ENCODE results near the gene RANGRF.

The RANGRF gene

DNA sequence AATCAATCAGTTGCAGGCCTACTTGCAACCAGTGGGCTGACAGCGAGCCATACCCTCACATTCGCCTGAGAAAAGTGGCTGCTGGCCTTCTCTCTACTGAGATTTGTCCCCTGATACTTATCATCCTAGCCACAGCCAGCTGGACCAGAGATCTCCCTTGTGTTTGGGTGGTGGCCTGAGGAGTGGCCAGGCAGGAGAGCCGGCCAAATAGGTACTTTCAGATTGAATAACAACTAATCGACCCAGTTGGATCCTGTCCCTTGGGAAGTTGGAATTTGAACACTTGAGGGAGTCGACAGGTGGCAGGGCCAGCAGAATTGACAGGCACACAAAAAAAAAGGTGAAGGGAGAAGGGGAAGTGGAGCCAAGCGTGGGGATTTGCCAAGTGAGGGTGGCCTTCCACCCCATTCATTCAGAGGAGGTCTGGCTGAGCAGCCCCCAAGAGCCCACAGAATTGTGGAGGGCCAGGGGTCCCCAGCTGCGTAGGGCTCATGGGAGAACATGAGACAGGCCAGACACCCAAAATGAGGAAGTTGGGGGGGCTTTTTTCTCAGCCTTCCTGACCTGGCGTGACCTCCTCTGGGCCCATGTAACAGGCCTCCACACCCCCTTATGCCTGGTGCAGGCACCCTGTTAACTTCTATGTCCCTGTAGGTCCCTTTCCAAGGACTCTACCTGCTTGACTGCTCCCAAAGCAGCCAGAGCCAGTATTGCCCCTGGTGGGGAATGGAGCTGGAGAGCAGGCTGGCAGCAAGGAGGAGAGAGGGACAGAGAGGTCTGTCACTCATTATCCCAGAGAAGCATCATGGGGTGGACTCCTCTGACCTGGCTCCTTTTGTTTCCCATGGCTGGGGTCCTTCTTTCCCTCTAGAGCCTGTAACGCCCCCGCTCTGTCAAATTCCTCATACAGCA is 2.9 kb upstream of the RANGRF start:
- TF ChIP-seq EZH2phosphoT487 (IDR thresholded peaks at IDR 0.05; ENCODE audit: low read length): no peak
- no peak for TF ChIP-seq EZH2 (optimal IDR thresholded peaks at IDR 0.05; ENCODE audit: low read depth, low read length)
- TF ChIP-seq, protein P1, sequence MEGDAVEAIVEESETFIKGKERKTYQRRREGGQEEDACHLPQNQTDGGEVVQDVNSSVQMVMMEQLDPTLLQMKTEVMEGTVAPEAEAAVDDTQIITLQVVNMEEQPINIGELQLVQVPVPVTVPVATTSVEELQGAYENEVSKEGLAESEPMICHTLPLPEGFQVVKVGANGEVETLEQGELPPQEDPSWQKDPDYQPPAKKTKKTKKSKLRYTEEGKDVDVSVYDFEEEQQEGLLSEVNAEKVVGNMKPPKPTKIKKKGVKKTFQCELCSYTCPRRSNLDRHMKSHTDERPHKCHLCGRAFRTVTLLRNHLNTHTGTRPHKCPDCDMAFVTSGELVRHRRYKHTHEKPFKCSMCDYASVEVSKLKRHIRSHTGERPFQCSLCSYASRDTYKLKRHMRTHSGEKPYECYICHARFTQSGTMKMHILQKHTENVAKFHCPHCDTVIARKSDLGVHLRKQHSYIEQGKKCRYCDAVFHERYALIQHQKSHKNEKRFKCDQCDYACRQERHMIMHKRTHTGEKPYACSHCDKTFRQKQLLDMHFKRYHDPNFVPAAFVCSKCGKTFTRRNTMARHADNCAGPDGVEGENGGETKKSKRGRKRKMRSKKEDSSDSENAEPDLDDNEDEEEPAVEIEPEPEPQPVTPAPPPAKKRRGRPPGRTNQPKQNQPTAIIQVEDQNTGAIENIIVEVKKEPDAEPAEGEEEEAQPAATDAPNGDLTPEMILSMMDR (IDR thresholded peaks at IDR 0.05; ENCODE audit: low read length): no peak
- H3K27ac ChIP-seq (ENCODE audit: low read length): no peak overlapping the region
- H3K4me2 ChIP-seq (ENCODE audit: low read depth, low read length): no peak overlapping the region
- no peaks in the 10 kb centered on the region for H4K20me1 ChIP-seq (ENCODE audit: insufficient read depth, low read length)
- no peak overlapping the region for H3K9ac ChIP-seq (ENCODE audit: low read length)
- peaks cover 8% of the 10 kb centered on the region for H3K79me2 ChIP-seq (ENCODE audit: low read length)
- H3K4me1 ChIP-seq (ENCODE audit: low read length): no peaks in the 10 kb centered on the region
- no peaks in the 10 kb centered on the region for H3K9me3 ChIP-seq (replicated peaks; ENCODE audit: insufficient read depth, low read length)
- no peaks in the 10 kb centered on the region for H3F3A ChIP-seq (ENCODE audit: insufficient read depth, low read length)
- no peaks in the 10 kb centered on the region for H3K9me2 ChIP-seq (replicated peaks; ENCODE audit: insufficient read depth, low read length)
- no peaks in the 10 kb centered on the region for H3K36me3 ChIP-seq (replicated peaks; ENCODE audit: insufficient read depth, low read length)
- no peak overlapping the region for H2AFZ ChIP-seq (ENCODE audit: low read length)
- DNase-seq: no peak
- H3K27me3 ChIP-seq (replicated peaks; ENCODE audit: insufficient read depth, low read length): no peaks in the 10 kb centered on the region
- no peak overlapping the region for H3K4me3 ChIP-seq (ENCODE audit: low read length)

DNA sequence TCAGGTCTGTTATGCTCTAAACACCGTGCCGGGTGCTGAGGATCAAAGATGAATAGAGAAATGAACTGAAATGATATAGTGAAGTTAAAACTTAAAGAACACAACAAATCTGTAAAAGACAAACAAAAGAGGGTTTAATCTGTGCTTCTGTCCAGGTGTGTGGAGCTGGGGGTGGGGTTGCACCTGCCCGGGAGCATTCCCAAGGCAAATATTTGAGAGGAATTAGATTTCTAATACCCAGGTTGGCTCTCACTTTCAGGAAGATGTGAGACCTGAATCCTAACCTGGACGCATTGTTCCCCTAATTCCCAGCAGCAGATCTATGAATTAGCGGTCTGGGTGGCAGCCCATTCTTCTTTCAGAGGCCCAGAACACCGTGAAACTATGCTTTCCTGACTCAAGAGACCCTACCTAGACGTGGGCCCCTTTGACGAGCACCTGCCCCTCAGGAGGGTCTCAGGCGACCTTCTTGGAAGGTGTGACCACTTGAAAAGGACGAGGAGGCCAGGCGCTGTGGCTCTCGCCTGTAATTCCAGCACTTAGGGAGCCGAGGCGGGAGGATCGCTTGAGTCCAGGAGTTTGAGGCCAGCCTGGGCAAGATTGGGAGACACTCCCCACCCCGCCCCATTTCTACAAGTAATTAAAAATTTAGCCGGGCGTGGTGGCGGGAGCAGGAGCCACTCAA is 677 bp upstream of the RANGRF start:
- Histone ChIP-seq H2AFZ (ENCODE audit: low read length) (peak overlapping the region; percentile 99), H3K9me2 (replicated peaks; ENCODE audit: insufficient read depth, low read length) (no peaks in the 10 kb centered on the region), H3K79me2 (ENCODE audit: low read length) (peaks cover 8% of the 10 kb centered on the region), H3K4me3 (ENCODE audit: low read length) (peak overlapping the region; percentile 86), H3K9me3 (replicated peaks; ENCODE audit: insufficient read depth, low read length) (no peaks in the 10 kb centered on the region), H4K20me1 (ENCODE audit: insufficient read depth, low read length) (no peaks in the 10 kb centered on the region), H3K27me3 (replicated peaks; ENCODE audit: insufficient read depth, low read length) (no peaks in the 10 kb centered on the region), H3K4me1 (ENCODE audit: low read length) (no peaks in the 10 kb centered on the region), H3K9ac (ENCODE audit: low read length) (peak overlapping the region; percentile 79), H3K4me2 (ENCODE audit: low read depth, low read length) (peak overlapping the region; percentile 93), H3K36me3 (replicated peaks; ENCODE audit: insufficient read depth, low read length) (no peaks in the 10 kb centered on the region), H3F3A (ENCODE audit: insufficient read depth, low read length) (no peaks in the 10 kb centered on the region), H3K27ac (ENCODE audit: low read length) (peak overlapping the region; percentile 57; the same call in 1 of the 2 replicates)
- TF ChIP-seq EZH2phosphoT487 (IDR thresholded peaks at IDR 0.05; ENCODE audit: low read length) (no peak), EZH2 (optimal IDR thresholded peaks at IDR 0.05; ENCODE audit: low read depth, low read length) (no peak)
- TF ChIP-seq, protein P1 (IDR thresholded peaks at IDR 0.05; ENCODE audit: low read length): no peak
- no peak for DNase-seq

DNA sequence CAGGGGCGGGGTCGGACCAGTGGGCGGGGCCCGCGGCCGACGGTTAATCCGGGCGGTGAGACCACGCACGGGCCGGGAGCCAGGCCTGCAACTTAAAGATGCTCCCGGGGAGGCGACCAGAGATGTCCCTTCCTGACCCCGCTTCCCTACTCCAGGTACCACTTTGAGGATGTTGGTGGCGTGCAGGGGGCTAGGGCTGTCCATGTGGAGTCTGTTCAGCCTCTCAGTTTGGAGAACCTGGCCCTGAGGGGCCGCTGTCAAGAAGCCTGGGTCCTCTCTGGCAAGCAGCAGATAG is 580 bp downstream of the RANGRF start:
- peak overlapping the region; percentile 93 for H3K4me2 ChIP-seq (ENCODE audit: low read depth, low read length)
- TF ChIP-seq, protein P1 (IDR thresholded peaks at IDR 0.05; ENCODE audit: low read length): no peak
- no peak for TF ChIP-seq EZH2phosphoT487 (IDR thresholded peaks at IDR 0.05; ENCODE audit: low read length)
- TF ChIP-seq EZH2 (optimal IDR thresholded peaks at IDR 0.05; ENCODE audit: low read depth, low read length): no peak
- H2AFZ ChIP-seq (ENCODE audit: low read length): peak overlapping the region; percentile 99
- H3K27ac ChIP-seq (ENCODE audit: low read length): no peak overlapping the region; the same call in 1 of the 2 replicates
- DNase-seq: no peak
- H3K9me2 ChIP-seq (replicated peaks; ENCODE audit: insufficient read depth, low read length): no peaks in the 10 kb centered on the region
- peak overlapping the region; percentile 86 for H3K4me3 ChIP-seq (ENCODE audit: low read length)
- H3K79me2 ChIP-seq (ENCODE audit: low read length): peaks cover 8% of the 10 kb centered on the region
- no peaks in the 10 kb centered on the region for H3K27me3 ChIP-seq (replicated peaks; ENCODE audit: insufficient read depth, low read length)
- no peaks in the 10 kb centered on the region for H3K9me3 ChIP-seq (replicated peaks; ENCODE audit: insufficient read depth, low read length)
- no peaks in the 10 kb centered on the region for H4K20me1 ChIP-seq (ENCODE audit: insufficient read depth, low read length)
- no peaks in the 10 kb centered on the region for H3K4me1 ChIP-seq (ENCODE audit: low read length)
- H3F3A ChIP-seq (ENCODE audit: insufficient read depth, low read length): no peaks in the 10 kb centered on the region
- H3K36me3 ChIP-seq (replicated peaks; ENCODE audit: insufficient read depth, low read length): no peaks in the 10 kb centered on the region
- H3K9ac ChIP-seq (ENCODE audit: low read length): peak overlapping the region; percentile 79; the same call in 1 of the 2 replicates
